22Rv1 (cell line): Measurements from ENCODE around the gene DSCAML1.

Source experiments
- ZFX ChIP-seq: fragments of 450-650 bp; IDR thresholded peaks from 2 replicates; pipeline ENCODE4 v1.6.1; 2017; ENCODE audit warnings: antibody characterized with exemption, borderline replicate concordance
- TF ChIP-seq, protein P1 (sequence below): fragments of 450-650 bp; IDR thresholded peaks from 2 replicates; pipeline ENCODE4 v1.5.1; 2017; ENCODE audit warnings: mild to moderate bottlenecking

- TF ChIP-seq, protein P1, sequence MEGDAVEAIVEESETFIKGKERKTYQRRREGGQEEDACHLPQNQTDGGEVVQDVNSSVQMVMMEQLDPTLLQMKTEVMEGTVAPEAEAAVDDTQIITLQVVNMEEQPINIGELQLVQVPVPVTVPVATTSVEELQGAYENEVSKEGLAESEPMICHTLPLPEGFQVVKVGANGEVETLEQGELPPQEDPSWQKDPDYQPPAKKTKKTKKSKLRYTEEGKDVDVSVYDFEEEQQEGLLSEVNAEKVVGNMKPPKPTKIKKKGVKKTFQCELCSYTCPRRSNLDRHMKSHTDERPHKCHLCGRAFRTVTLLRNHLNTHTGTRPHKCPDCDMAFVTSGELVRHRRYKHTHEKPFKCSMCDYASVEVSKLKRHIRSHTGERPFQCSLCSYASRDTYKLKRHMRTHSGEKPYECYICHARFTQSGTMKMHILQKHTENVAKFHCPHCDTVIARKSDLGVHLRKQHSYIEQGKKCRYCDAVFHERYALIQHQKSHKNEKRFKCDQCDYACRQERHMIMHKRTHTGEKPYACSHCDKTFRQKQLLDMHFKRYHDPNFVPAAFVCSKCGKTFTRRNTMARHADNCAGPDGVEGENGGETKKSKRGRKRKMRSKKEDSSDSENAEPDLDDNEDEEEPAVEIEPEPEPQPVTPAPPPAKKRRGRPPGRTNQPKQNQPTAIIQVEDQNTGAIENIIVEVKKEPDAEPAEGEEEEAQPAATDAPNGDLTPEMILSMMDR: no peak
- no peak for TF ChIP-seq ZFX
These were observed 359.3 kb downstream of the DSCAML1 start for GRCh38 chr11:117437791-117438130.
